HG02943 (cell line): ENCODE measurements around the gene STAC.

ENCODE experiments used
- ATAC-seq: cut with Tn5 transposase; IDR thresholded peaks from one replicate; pipeline ENCODE4 v1.9.1; 2021; ENCODE audit warnings: mild to moderate bottlenecking, low read depth, moderate library complexity; ENCODE audit not compliant: unreplicated experiment

STAC gene

GRCh38 chr3:36511791-36512486 is 131.6 kb downstream of the STAC start:
- ATAC-seq, result no peak

DNA sequence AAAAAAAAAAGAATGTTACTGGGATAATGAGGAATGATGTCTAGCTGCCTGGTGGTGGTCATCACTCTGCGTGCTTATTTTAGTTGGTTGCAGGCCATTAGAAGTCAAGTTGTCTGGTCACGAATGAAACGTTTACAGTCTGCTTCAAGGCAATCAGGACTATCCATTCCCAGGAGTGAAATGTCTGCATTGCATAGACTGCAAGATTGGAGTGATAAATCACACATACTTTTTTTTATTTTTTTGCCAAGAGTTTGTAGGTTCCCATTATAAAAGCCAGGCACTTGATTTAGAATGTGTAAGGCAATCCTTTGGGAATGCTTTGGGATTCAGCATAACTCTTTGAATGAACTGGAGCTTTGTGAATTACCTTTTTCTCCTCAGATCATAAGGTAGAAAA is 132.3 kb downstream of the STAC start:
- ATAC-seq, result no peak

- no peak for ATAC-seq
These were observed 133.9 kb downstream of the STAC start for GRCh38 chr3:36514171-36514570.

- ATAC-seq, result no peak
These were observed 139.4 kb downstream of the STAC start for GRCh38 chr3:36519682-36520081.

- ATAC-seq, result no peak
These were observed 140.1 kb downstream of the STAC start for GRCh38 chr3:36520241-36521006.

GRCh38 chr3:36521007-36521379 is 140.7 kb downstream of the STAC start:
- ATAC-seq, result no peak

- ATAC-seq, result no peak
These were observed 144.3 kb downstream of the STAC start for GRCh38 chr3:36524560-36524959.

GRCh38 chr3:36525115-36525801 is 145.0 kb downstream of the STAC start:
- ATAC-seq, result no peak

- ATAC-seq, result no peak
These were observed 157.9 kb downstream of the STAC start for GRCh38 chr3:36538136-36538749.

DNA sequence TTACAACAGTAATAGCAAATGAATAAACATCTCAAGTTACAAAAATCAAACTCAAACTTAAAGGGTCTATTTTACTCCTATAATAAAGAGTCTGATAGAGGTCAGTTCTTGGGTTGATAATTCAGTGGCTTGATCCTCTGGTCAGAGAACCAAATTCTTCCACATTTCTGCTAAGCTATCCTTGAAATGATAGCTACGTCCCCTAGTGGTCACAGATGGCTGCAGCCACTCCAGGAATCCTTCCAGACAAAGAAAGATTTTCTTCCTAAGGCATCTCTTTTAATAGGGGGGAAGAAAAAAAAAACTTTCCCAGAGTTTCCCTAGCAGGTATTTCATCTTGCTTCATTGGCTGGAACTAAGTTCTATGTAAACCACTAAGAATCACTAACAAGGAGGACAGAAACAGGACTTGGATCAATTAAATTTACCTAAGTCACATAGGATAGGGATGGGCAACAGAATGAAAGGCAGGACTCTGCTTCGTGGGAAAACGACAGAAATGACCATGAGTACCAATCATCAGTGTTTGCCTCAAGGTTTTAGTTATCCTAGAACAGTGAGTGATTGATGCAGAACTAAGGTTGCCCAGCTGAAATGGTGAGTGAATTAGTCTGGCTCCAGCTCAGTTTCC is 160.7 kb downstream of the STAC start:
- ATAC-seq, result no peak

DNA sequence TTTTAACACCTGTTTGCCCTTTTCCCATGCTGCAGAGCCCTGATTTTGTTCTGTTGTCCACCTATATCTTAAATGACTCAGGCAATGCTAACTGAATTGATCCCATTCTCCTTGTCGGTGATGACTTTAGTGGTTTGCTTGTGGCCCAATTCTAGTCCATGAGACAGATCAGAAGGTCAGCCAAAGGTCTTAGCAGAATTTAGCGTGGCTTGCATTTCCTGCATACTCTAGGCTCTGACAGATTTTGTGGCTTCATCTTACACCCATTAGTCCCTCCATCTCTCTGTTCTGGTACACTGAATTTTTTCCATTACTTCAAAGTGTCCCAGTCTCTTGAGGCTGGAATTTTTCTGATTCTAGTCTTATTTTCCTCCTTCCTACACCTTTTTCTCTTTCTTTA is 161.9 kb downstream of the STAC start:
- ATAC-seq, result no peak

DNA sequence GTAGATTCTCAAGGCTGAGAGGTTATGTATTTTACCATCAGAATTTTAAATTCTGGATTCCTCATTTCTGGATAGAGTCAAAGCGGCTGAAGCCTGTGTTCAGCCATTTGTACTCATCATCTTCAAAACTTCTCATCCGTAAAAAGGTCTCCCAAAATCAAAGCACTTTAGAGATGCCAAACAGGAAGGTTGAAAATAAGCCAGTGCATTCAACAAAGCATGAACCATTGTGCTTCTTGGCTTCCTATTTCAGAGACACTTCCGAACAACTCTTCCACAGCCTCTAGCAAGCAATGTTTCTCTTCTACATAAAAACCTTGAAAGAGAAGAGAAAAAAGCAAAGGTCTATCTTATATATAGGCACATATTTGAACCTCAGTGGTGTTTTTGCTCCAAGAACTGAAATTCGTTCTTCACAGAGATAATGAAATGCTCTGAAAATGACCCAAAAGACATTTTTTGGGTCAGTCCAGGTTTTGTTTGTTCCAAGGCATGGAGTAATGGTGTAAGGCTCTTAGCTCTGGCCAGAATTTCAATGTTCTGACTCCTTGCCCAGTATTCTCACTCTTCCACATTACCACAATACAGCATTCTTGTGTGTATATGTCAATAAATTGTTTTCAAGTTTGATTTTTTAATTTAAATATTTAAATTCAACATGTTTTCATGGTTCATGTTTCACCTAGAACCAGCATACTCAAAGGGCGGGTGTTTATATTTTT is 163.1 kb downstream of the STAC start:
- no peak for ATAC-seq

GRCh38 chr3:36546226-36546625 is 165.9 kb downstream of the STAC start:
- ATAC-seq, result no peak

DNA sequence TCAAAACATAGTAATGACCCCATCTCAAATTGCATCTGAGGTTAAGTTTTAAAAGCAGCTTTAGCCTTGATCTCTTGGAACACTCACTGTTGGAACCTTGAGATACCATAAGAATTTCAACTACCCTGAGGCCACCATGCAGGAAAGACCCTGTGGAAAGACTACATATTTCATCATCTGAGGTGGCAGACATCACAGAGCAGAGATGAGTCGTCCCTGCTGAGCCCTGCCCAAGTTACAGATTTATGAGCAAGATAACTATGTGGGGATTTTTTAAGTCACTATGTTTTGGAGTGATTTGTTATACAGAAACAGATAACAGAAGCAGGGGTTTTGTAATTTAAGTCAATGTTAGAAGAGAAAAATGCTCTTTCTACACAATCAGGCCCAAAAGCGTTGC is 168.4 kb downstream of the STAC start:
- ATAC-seq, result no peak

GRCh38 chr3:36557021-36557707 is 176.9 kb downstream of the STAC start:
- ATAC-seq, result peak; percentile 79

- ATAC-seq, result no peak
These were observed 177.6 kb downstream of the STAC start for GRCh38 chr3:36557708-36558421.

- ATAC-seq, result no peak
These were observed 178.7 kb downstream of the STAC start for GRCh38 chr3:36558961-36559360.

GRCh38 chr3:36560685-36561084 is 180.4 kb downstream of the STAC start:
- ATAC-seq, result no peak

GRCh38 chr3:36561601-36562000 is 181.3 kb downstream of the STAC start:
- ATAC-seq, result no peak
